ENCODE measurements around the gene CFAP119. TPM values are rescaled to one million over a fixed set of nuclear protein-coding genes. Genes with fewer than 3 reads are reported as not detected.

The CFAP119 gene
- total RNA-seq, 2 donors from 2014 or later = 6.9 to 12.6 TPM

- Histone ChIP-seq H3K4me3 (ENCODE audit: low read length) (no peak overlapping the region), H3K4me1 (ENCODE audit: control insufficient read depth, insufficient read depth, low read length) (no peaks in the 10 kb centered on the region), H3K27me3 (ENCODE audit: control insufficient read depth, insufficient read depth, low read length, poor library complexity, severe bottlenecking) (no peaks in the 10 kb centered on the region), H3K9me3 (ENCODE audit: control insufficient read depth, low read length) (no peaks in the 10 kb centered on the region), H3K27ac (ENCODE audit: low read depth, low read length) (no peak overlapping the region), H3K36me3 (ENCODE audit: control insufficient read depth, insufficient read depth, low read length) (peaks cover 42% of the 10 kb centered on the region), H3K9ac (ENCODE audit: extremely low read depth, low read length, poor library complexity, severe bottlenecking) (no peak overlapping the region)
- 86 to 93% methylated on average over 6 to 7 of the region's 7 CpGs for WGBS, 2 experiments (ENCODE audit: insufficient coverage in 1 of 2, insufficient read length in 1 of 2)
- peak; percentile 46 for TF ChIP-seq CTCF (conservative IDR thresholded peaks at IDR 0.05)
- H3K9me3 Mint-ChIP-seq = no peaks in the 10 kb centered on the region
- DNase-seq = peak; percentile 63
- peak overlapping the region; percentile 82 for H3K4me3 Mint-ChIP-seq
- no peaks in the 10 kb centered on the region for H3K27me3 Mint-ChIP-seq (ENCODE audit: insufficient read depth)
- H3K36me3 Mint-ChIP-seq (ENCODE audit: low read depth) = peaks cover 30% of the 10 kb centered on the region
- peaks cover 13% of the 10 kb centered on the region for H3K4me1 Mint-ChIP-seq
- no peak overlapping the region for H3K27ac Mint-ChIP-seq
These were observed 15.9 kb upstream of the CFAP119 start for GRCh38 chr16:30777591-30778297.

- Mint-ChIP-seq H3K27me3 (ENCODE audit: insufficient read depth) (no peaks in the 10 kb centered on the region), H3K4me1 (peaks cover 13% of the 10 kb centered on the region), H3K36me3 (ENCODE audit: low read depth) (peaks cover 30% of the 10 kb centered on the region), H3K9me3 (no peaks in the 10 kb centered on the region), H3K4me3 (peak overlapping the region; percentile 82), H3K27ac (peak overlapping the region; percentile 95)
- Histone ChIP-seq H3K9ac (ENCODE audit: extremely low read depth, low read length, poor library complexity, severe bottlenecking) (peak overlapping the region; percentile 84), H3K27ac (ENCODE audit: low read depth, low read length) (peak overlapping the region; percentile 79), H3K27me3 (ENCODE audit: control insufficient read depth, insufficient read depth, low read length, poor library complexity, severe bottlenecking) (no peaks in the 10 kb centered on the region), H3K4me3 (ENCODE audit: low read length) (peak overlapping the region; percentile 84), H3K4me1 (ENCODE audit: control insufficient read depth, insufficient read depth, low read length) (no peaks in the 10 kb centered on the region), H3K9me3 (ENCODE audit: control insufficient read depth, low read length) (no peaks in the 10 kb centered on the region), H3K36me3 (ENCODE audit: control insufficient read depth, insufficient read depth, low read length) (peaks cover 40% of the 10 kb centered on the region)
- peak; percentile 95 for DNase-seq
- no peak for TF ChIP-seq CTCF (conservative IDR thresholded peaks at IDR 0.05)
- WGBS, 2 experiments (ENCODE audit: insufficient coverage in 1 of 2, insufficient read length in 1 of 2) = 0 to 1% methylated on average over 54 to 81 of the region's 81 CpGs
These were observed 13.7 kb upstream of the CFAP119 start for GRCh38 chr16:30775392-30776188.

GRCh38 chr16:30775131-30775391, 13.2 kb upstream of the CFAP119 start:
- Histone ChIP-seq H3K27ac (ENCODE audit: low read depth, low read length) (no peak overlapping the region), H3K36me3 (ENCODE audit: control insufficient read depth, insufficient read depth, low read length) (peaks cover 44% of the 10 kb centered on the region), H3K27me3 (ENCODE audit: control insufficient read depth, insufficient read depth, low read length, poor library complexity, severe bottlenecking) (no peaks in the 10 kb centered on the region), H3K4me1 (ENCODE audit: control insufficient read depth, insufficient read depth, low read length) (no peaks in the 10 kb centered on the region), H3K9ac (ENCODE audit: extremely low read depth, low read length, poor library complexity, severe bottlenecking) (peak overlapping the region; percentile 84), H3K9me3 (ENCODE audit: control insufficient read depth, low read length) (no peaks in the 10 kb centered on the region), H3K4me3 (ENCODE audit: low read length) (peak overlapping the region; percentile 84)
- Mint-ChIP-seq H3K27ac (peak overlapping the region; percentile 95), H3K36me3 (ENCODE audit: low read depth) (peaks cover 34% of the 10 kb centered on the region), H3K4me1 (peaks cover 13% of the 10 kb centered on the region), H3K9me3 (no peaks in the 10 kb centered on the region), H3K4me3 (peak overlapping the region; percentile 82), H3K27me3 (ENCODE audit: insufficient read depth) (no peaks in the 10 kb centered on the region)
- WGBS, 2 experiments (ENCODE audit: insufficient coverage in 1 of 2, insufficient read length in 1 of 2) = 18 to 29% methylated on average over 11 to 15 of the region's 15 CpGs
- DNase-seq = no peak
- TF ChIP-seq CTCF (conservative IDR thresholded peaks at IDR 0.05) = no peak

All from endodermal cell (in vitro differentiated cells).